GM08714 (cell line): ENCODE results near the gene HIGD1B.

Source experiments
- H3K4me3 ChIP-seq: fragments of 200-500 bp; sonication (Bioruptor generic); 2 replicates; pipeline ENCODE4 v1.5.1; 2014; ENCODE audit warnings: mild to moderate bottlenecking, low read length, inconsistent platforms
- ZNF274 ChIP-seq: IDR thresholded peaks from 2 replicates; pipeline ENCODE4 v1.6.1; 2012; ENCODE audit warnings: mild to moderate bottlenecking, low read depth, low read length

Gene HIGD1B

DNA sequence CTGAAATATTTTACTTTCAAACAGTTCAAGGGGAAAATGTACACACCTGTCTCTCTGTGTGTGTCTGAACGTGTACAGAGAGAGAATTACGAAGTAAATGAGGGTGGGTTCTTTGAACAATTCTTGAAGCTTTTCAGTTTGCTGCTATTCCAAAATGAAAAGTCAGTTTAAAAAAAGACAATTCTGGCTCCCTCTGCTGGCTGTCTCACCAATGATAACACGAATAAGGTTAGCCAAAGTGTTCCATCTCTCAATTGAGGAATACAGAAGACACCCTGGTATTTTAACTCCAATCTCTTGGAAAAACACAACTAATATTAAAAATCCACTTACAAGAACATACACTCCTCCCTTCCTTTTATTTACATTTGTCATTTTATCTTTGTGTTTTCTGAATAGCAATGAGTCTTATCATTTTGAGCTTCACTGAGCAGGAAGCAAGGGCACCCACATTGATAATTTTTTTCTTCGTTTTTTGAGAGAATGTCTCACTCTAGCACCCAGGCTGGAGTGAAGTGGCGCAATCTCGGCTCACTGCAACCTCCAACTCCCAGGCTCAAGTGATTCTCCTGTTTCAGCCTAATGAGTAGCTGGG is 31.0 kb downstream of the HIGD1B start:
- no peak for TF ChIP-seq ZNF274
- no peak overlapping the region for H3K4me3 ChIP-seq

DNA sequence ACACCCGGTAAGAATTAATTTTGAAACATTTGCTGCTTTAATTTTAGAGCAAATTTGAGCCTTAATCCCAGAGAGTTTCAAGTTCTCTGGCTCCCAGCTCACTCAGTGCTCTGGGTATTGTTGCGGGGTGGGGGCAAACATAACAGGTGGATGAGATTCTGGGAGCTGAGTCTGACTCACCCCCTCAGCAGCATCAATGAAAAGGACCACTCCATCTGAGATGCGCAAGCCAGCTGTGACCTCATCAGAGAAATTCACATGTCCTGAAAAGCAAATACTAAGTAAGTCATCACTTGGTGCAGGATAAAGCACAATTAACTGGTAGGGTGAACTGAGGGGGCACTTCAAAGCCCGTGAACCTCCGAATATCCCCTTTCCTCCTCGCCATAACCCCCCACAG is 31.7 kb downstream of the HIGD1B start:
- TF ChIP-seq ZNF274 = no peak
- no peak overlapping the region for H3K4me3 ChIP-seq

DNA sequence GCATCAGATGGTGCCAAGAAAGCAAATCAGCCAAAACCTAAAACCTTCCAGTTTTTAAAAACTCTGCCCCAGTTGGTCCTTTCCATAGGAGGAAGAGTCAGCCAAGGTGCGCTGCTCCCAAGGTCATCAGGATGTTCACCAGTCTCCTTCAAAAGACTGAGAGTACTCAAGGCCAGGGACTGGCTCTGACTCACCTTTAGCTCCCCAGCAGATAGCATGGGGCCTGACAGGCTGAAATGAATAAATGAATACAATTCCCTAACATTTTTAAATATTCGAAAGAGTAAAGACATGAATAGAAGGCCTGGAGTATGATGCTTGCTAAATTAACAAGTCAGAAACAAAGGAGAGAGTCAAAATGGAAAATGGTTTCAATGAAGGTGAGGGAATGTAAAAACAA is 32.4 kb downstream of the HIGD1B start:
- no peak overlapping the region for H3K4me3 ChIP-seq
- TF ChIP-seq ZNF274 = no peak

DNA sequence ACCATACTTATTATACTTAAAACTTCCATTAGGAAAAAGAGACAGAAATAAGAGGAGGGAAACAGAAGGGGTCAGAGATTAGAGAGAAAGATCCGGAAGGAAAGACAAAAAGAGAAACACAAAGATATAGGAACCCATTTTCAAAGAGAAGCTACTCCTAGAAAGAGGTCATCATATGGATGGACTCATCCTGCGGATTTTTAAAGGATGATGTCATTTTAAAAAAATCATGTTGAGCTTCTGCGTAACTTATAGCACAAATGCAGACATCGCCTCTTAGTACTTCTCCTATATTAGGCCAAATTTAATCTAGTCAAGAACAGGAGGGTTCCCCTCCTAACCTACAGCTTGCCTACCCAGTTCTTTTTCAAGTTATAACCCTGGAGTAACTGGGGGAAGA is 33.5 kb downstream of the HIGD1B start:
- TF ChIP-seq ZNF274 = no peak
- no peak overlapping the region for H3K4me3 ChIP-seq

GRCh38 chr17:44884941-44885340 is 37.3 kb downstream of the HIGD1B start:
- no peak overlapping the region for H3K4me3 ChIP-seq
- TF ChIP-seq ZNF274 = no peak

DNA sequence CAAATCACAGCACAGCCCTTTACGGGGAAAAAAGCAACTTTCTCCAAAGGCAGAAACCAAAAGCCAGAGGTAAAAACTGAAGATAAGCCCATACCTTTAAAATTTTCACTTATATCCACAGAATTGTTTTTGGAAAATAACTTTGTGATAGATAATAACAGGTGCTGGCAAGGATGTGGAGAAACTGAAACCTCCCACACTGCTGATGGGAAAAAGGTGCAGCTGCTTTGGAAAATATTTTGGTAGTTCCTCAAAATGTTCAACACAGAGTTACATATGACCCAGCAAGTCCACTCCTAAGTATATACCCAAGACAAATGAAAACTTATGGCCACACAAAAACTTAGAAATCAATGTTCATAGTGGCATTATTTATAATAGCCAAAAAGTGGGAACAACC is 39.3 kb downstream of the HIGD1B start:
- H3K4me3 ChIP-seq = no peak overlapping the region
- TF ChIP-seq ZNF274 = no peak

- no peak overlapping the region for H3K4me3 ChIP-seq
- no peak for TF ChIP-seq ZNF274
Observed at GRCh38 chr17:44887971-44888954, 40.6 kb downstream of the HIGD1B start.

GRCh38 chr17:44889003-44889402 is 41.3 kb downstream of the HIGD1B start:
- H3K4me3 ChIP-seq = no peak overlapping the region
- no peak for TF ChIP-seq ZNF274

DNA sequence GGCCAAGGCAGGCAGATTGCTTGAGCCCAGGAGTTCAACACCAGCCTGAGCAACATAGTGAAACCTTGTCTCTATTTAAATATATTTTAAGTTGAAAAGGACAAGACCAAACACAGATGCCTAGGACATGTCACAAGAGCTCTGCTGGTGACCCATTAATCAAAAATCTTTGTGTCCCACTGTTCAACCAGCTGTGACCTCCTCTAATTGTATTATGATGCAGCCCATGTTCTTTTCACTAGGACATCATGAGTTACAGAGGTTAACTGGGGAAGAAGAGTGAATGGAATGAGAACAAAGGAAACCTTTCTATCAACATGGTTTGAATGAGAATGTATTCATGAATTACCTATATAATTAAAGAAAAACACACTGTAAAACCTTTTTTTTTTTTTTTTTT is 44.6 kb downstream of the HIGD1B start:
- no peak overlapping the region for H3K4me3 ChIP-seq
- no peak for TF ChIP-seq ZNF274

GRCh38 chr17:44894642-44895041 is 47.0 kb downstream of the HIGD1B start:
- no peak overlapping the region for H3K4me3 ChIP-seq
- no peak for TF ChIP-seq ZNF274

DNA sequence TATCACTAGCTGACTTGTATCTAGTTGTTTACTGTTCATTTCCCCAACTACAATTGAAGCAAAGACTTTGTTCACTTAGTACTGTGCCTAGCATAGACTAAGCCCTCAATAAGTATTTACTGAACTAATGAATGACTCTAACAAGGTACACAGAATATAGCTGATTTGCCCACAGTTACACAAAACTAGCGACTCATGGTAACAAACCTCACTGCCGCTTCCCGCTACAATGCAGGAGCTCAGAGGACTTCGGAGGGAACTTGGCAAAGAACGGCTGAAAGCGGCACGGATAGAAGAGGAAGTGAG is 51.0 kb downstream of the HIGD1B start:
- TF ChIP-seq ZNF274 = no peak
- peak overlapping the region; percentile 74 for H3K4me3 ChIP-seq

DNA sequence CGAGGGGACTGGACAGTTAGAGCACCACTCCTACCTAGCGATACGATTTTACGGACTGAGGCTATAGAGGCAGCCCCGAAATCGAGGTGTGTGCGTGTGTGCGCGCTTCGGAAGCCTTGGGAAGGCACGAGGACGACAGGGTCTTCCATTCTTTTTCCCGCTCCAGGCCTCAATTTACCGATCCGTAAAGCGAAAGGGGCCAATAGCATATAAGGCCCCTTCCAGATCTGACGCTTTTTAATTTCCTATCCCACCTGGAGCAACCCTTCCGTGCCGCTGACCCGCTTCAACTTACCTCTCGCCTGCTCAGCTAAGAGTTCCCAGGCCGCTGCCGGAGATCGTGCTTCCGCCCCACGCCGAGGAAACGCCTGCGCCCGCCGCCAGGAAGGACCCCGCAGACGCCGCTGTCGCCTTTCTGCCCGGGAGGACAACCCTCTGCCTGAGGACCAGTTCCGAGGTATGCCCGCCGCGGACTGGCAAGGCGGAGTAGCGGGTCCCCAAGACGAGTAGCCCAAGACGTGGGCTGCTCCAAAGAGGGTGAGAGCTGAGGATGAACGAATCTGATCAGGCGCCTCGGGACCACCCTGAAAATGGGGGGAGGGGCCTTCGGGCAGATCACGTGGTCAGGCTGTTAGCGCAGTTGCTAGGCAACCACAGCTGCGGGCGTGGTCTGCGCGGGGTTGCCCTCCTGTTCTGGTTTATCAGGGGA is 51.5 kb downstream of the HIGD1B start, which contains the start of gene EFTUD2:
Gene EFTUD2, minus strand, starts transcription at position 372 of the 709 bp plus-strand sequence. CDS start 4,924 bp downstream, outside the sequence.
- peak within 1 kb of the TSS; percentile 74 for H3K4me3 ChIP-seq
- TF ChIP-seq ZNF274 = no peak
